Activated CD8-positive, alpha-beta T cell treated with anti-CD3 and anti-CD28 coated beads, Interleukin-2, amount 10 ng/mL, durations not matched to agents 7 days and 5 days (primary cell): ENCODE results near the gene LYPD8. TPM values are rescaled to one million over a fixed set of nuclear protein-coding genes. Genes with fewer than 3 reads are reported as not detected.

Experiments used
- ATAC-seq: fragments of 150-1000 bp; cut with Tn5 transposase; one replicate; pipeline ENCODE4 v1.10.0; 2021; ENCODE audit warnings: moderate library complexity
- CTCF ChIA-PET: fragments of 350-600 bp; sonication (Branson Sonifier 250); formaldehyde crosslinking; loops from one replicate; lab custom pipeline; 2021; ENCODE audit warnings: antibody characterized with exemption; lab: Charles Lee
- POLR2A ChIA-PET: fragments of 350-600 bp; sonication (Branson Sonifier 250); formaldehyde crosslinking; loops from one replicate; lab custom pipeline; 2021; ENCODE audit warnings: antibody characterized with exemption; lab: Charles Lee
- DNase-seq: peaks from one replicate; pipeline ENCODE4 v3.0.0-alpha.2; 2020
- H3K27ac Mint-ChIP-seq: one replicate; pipeline ENCODE4 v1.8.0; 2021; ENCODE audit warnings: mild to moderate bottlenecking, mixed read lengths
- H3K27me3 Mint-ChIP-seq: one replicate; pipeline ENCODE4 v1.8.0; 2021; ENCODE audit warnings: low read depth, mixed read lengths
- H3K36me3 Mint-ChIP-seq: one replicate; pipeline ENCODE4 v1.8.0; 2021; ENCODE audit warnings: low read depth, mixed read lengths
- H3K4me1 Mint-ChIP-seq: one replicate; pipeline ENCODE4 v1.8.0; 2021; ENCODE audit warnings: low read depth, mixed read lengths
- H3K4me3 Mint-ChIP-seq: one replicate; pipeline ENCODE4 v1.8.0; 2021; ENCODE audit warnings: mild to moderate bottlenecking, mixed read lengths
- H3K9me3 Mint-ChIP-seq: one replicate; pipeline ENCODE4 v1.8.0; 2022; ENCODE audit warnings: mixed read lengths; ENCODE audit not compliant: insufficient read depth
- total RNA-seq, 2 experiments: library from RNA; stranded (reverse); gene quantifications; one replicate each; pipeline ENCODE4 v1.2.3, GENCODE V29; 2021

The LYPD8 gene
- total RNA-seq, 2 experiments from 2014 or later = not detected

GRCh38 chr1:248736977-248737376 lies 18.6 kb downstream of the LYPD8 start:
- CTCF ChIA-PET = no interaction called here
- Mint-ChIP-seq H3K27ac (no peak overlapping the region), H3K9me3 (no peaks in the 10 kb centered on the region), H3K4me3 (no peak overlapping the region), H3K27me3 (no peaks in the 10 kb centered on the region), H3K4me1 (no peaks in the 10 kb centered on the region), H3K36me3 (no peaks in the 10 kb centered on the region)
- ATAC-seq = no peak
- POLR2A ChIA-PET = no interaction called here
- no peak for DNase-seq

- Mint-ChIP-seq H3K36me3 (no peaks in the 10 kb centered on the region), H3K4me3 (no peak overlapping the region), H3K27ac (no peak overlapping the region), H3K9me3 (no peaks in the 10 kb centered on the region), H3K27me3 (no peaks in the 10 kb centered on the region), H3K4me1 (no peaks in the 10 kb centered on the region)
- POLR2A ChIA-PET = no interaction called here
- DNase-seq = no peak
- ATAC-seq = no peak
- CTCF ChIA-PET = no interaction called here
Observed at GRCh38 chr1:248733566-248733965, 22.0 kb downstream of the LYPD8 start.

- Mint-ChIP-seq H3K27ac (no peak overlapping the region), H3K4me3 (no peak overlapping the region), H3K4me1 (no peaks in the 10 kb centered on the region), H3K9me3 (no peaks in the 10 kb centered on the region), H3K36me3 (no peaks in the 10 kb centered on the region), H3K27me3 (no peaks in the 10 kb centered on the region)
- ChIA-PET POLR2A (no interaction called here), CTCF (no interaction called here)
- ATAC-seq (no peak), DNase-seq (no peak)
Observed at GRCh38 chr1:248730507-248731335, 24.8 kb downstream of the LYPD8 start.

GRCh38 chr1:248714248-248714647 lies 41.3 kb downstream of the LYPD8 start:
- ChIA-PET CTCF (interaction anchor here (1.5 kb wide), 1 partner anchor 309 kb away, joined by 3 read pairs; no protein-coding TSS in a partner anchor), POLR2A (no interaction called here)
- H3K27ac Mint-ChIP-seq = no peak overlapping the region
- peaks cover 20% of the 10 kb centered on the region for H3K9me3 Mint-ChIP-seq
- H3K27me3 Mint-ChIP-seq = no peaks in the 10 kb centered on the region
- ATAC-seq (no peak), DNase-seq (no peak)
- H3K4me1 Mint-ChIP-seq = no peaks in the 10 kb centered on the region
- H3K4me3 Mint-ChIP-seq = no peak overlapping the region
- no peaks in the 10 kb centered on the region for H3K36me3 Mint-ChIP-seq

GRCh38 chr1:248710305-248710900 lies 45.2 kb downstream of the LYPD8 start:
- Mint-ChIP-seq H3K4me3 (no peak overlapping the region), H3K9me3 (peaks cover 12% of the 10 kb centered on the region), H3K4me1 (no peaks in the 10 kb centered on the region), H3K27ac (no peak overlapping the region), H3K27me3 (no peaks in the 10 kb centered on the region), H3K36me3 (no peaks in the 10 kb centered on the region)
- CTCF ChIA-PET = no interaction called here
- POLR2A ChIA-PET = no interaction called here
- DNase-seq (no peak), ATAC-seq (no peak)

- no peaks in the 10 kb centered on the region for H3K36me3 Mint-ChIP-seq
- POLR2A ChIA-PET = no interaction called here
Observed at GRCh38 chr1:248704606-248705005, 51.0 kb downstream of the LYPD8 start.

GRCh38 chr1:248703674-248704073 lies 51.9 kb downstream of the LYPD8 start:
- no peak for ATAC-seq
- CTCF ChIA-PET = no interaction called here
- no peak for DNase-seq
- Mint-ChIP-seq H3K27me3 (no peaks in the 10 kb centered on the region), H3K36me3 (no peaks in the 10 kb centered on the region), H3K9me3 (no peaks in the 10 kb centered on the region), H3K4me3 (no peak overlapping the region), H3K4me1 (no peaks in the 10 kb centered on the region), H3K27ac (no peak overlapping the region)
- POLR2A ChIA-PET = no interaction called here

More at GRCh38 chr1:248704606-248705005, 51.0 kb downstream of the LYPD8 start:
- CTCF ChIA-PET = no interaction called here
- H3K27ac Mint-ChIP-seq = no peak overlapping the region
- ATAC-seq (no peak), DNase-seq (no peak)
- H3K4me1 Mint-ChIP-seq = no peaks in the 10 kb centered on the region
- H3K27me3 Mint-ChIP-seq = no peaks in the 10 kb centered on the region
- H3K4me3 Mint-ChIP-seq = no peak overlapping the region
- H3K9me3 Mint-ChIP-seq = no peaks in the 10 kb centered on the region

- Mint-ChIP-seq H3K27ac (no peak within 1 kb of the TSS), H3K4me1 (no peaks in the 10 kb centered on the region), H3K4me3 (no peak within 1 kb of the TSS), H3K27me3 (no peaks in the 10 kb centered on the region), H3K36me3 (no peaks in the 10 kb centered on the region), H3K9me3 (no peaks in the 10 kb centered on the region)
- DNase-seq (no peak), ATAC-seq (no peak)
- ChIA-PET CTCF (no interaction called here), POLR2A (no interaction called here)
Observed at GRCh38 chr1:248702714-248703113, 52.8 kb downstream of the LYPD8 start, which contains the start of gene OR14I1. Gene OR14I1, minus strand, starts transcription at chr1:248702766.

- Mint-ChIP-seq H3K4me1 (no peaks in the 10 kb centered on the region), H3K9me3 (no peaks in the 10 kb centered on the region), H3K36me3 (no peaks in the 10 kb centered on the region), H3K4me3 (no peak overlapping the region), H3K27me3 (no peaks in the 10 kb centered on the region), H3K27ac (no peak overlapping the region)
- POLR2A ChIA-PET = no interaction called here
- no peak for DNase-seq
- CTCF ChIA-PET = no interaction called here
- ATAC-seq = no peak
Observed at GRCh38 chr1:248699099-248699498, 56.5 kb downstream of the LYPD8 start.

- H3K27ac Mint-ChIP-seq = no peak overlapping the region
- no peaks in the 10 kb centered on the region for H3K4me1 Mint-ChIP-seq
- ChIA-PET POLR2A (no interaction called here), CTCF (no interaction called here)
- no peaks in the 10 kb centered on the region for H3K36me3 Mint-ChIP-seq
- H3K27me3 Mint-ChIP-seq = no peaks in the 10 kb centered on the region
- ATAC-seq = no peak
- no peak overlapping the region for H3K4me3 Mint-ChIP-seq
- no peaks in the 10 kb centered on the region for H3K9me3 Mint-ChIP-seq
- DNase-seq = no peak
Observed at GRCh38 chr1:248697907-248698306, 57.7 kb downstream of the LYPD8 start.

- CTCF ChIA-PET = no interaction called here
Observed at GRCh38 chr1:248696774-248697173, 58.8 kb downstream of the LYPD8 start.

GRCh38 chr1:248696261-248696660 lies 59.3 kb downstream of the LYPD8 start:
- CTCF ChIA-PET = no interaction called here

More at GRCh38 chr1:248696774-248697173, 58.8 kb downstream of the LYPD8 start:
- no peak for DNase-seq
- Mint-ChIP-seq H3K4me3 (no peak overlapping the region), H3K36me3 (no peaks in the 10 kb centered on the region), H3K27ac (no peak overlapping the region), H3K4me1 (no peaks in the 10 kb centered on the region), H3K9me3 (no peaks in the 10 kb centered on the region), H3K27me3 (no peaks in the 10 kb centered on the region)
- POLR2A ChIA-PET = no interaction called here
- no peak for ATAC-seq

More at GRCh38 chr1:248696261-248696660, 59.3 kb downstream of the LYPD8 start:
- H3K27me3 Mint-ChIP-seq = no peaks in the 10 kb centered on the region
- no peak overlapping the region for H3K4me3 Mint-ChIP-seq
- POLR2A ChIA-PET = no interaction called here
- no peaks in the 10 kb centered on the region for H3K9me3 Mint-ChIP-seq
- no peak overlapping the region for H3K27ac Mint-ChIP-seq
- H3K36me3 Mint-ChIP-seq = no peaks in the 10 kb centered on the region
- no peaks in the 10 kb centered on the region for H3K4me1 Mint-ChIP-seq
- ATAC-seq (no peak), DNase-seq (no peak)
